GM12878 (cell line): Measurements from ENCODE around the gene LRRK1. TPM values are rescaled to one million over a fixed set of nuclear protein-coding genes. Genes with fewer than 3 reads are reported as not detected.

Source experiments
- ATAC-seq: fragments of 200-7000 bp; cut with Tn5 transposase; 3 replicates; pipeline ENCODE4 v1.9.1; 2020; ENCODE audit warnings: mild to moderate bottlenecking, moderate library complexity
- BruUV-seq: library from RNA; stranded (reverse); fragments of 400-500 nt; replicated peaks from 2 replicates; lab custom pipeline; 2021; lab: Mats Ljungman, UMichigan
- CTCF ChIA-PET: fragments of 300-600 bp; sonication (Branson Sonifier 250); formaldehyde crosslinking; extraction: SDS; loops from one replicate; lab custom pipeline; 2021; ENCODE audit warnings: inconsistent platforms; lab: Yijun Ruan, JAX
- POLR2A ChIA-PET: fragments of 350-600 bp; formaldehyde crosslinking; extraction: SDS; loops from one replicate; lab custom pipeline; 2021; ENCODE audit warnings: inconsistent platforms; lab: Charles Lee
- RAD21 ChIA-PET: fragments of 300-600 bp; sonication (Branson Sonifier 250); formaldehyde crosslinking; loops from one replicate; lab custom pipeline; 2023; ENCODE audit warnings: antibody characterized with exemption; ENCODE audit not compliant: unreplicated experiment; lab: Charles Lee
- SMC1A ChIA-PET: fragments of 300-600 bp; sonication (Branson Sonifier 250); formaldehyde crosslinking; loops from one replicate; lab custom pipeline; 2023; ENCODE audit not compliant: unreplicated experiment, uncharacterized antibody; lab: Charles Lee
- DNase-seq: peaks from one replicate; pipeline ENCODE4 v3.0.0-alpha.2; 2011; ENCODE audit warnings: low read depth, low spot score
- FAIRE-seq: peaks from 3 replicates; lab custom pipeline; 2011; peaks lifted over from hg19 to GRCh38; lab: Jason Lieb, UNC
- H2AFZ ChIP-seq: 2 replicates; pipeline ENCODE4 v1.6.0; 2011; ENCODE audit warnings: low read depth, low read length, control low read depth; ENCODE audit not compliant: control insufficient read depth
- H3K27ac ChIP-seq: 2 replicates; pipeline ENCODE4 v1.5.1; 2011; ENCODE audit warnings: control low read depth; ENCODE audit not compliant: control insufficient read depth, insufficient read depth
- H3K27me3 ChIP-seq, 2 experiments: replicated peaks in 1 of 2; 2 replicates each; pipeline versions ENCODE4 v1.6.0 to v1.6.1; 2011; ENCODE audit warnings: low read length in 1 of 2; ENCODE audit not compliant: control insufficient read depth in 2 of 2, insufficient read depth in 2 of 2
- H3K36me3 ChIP-seq, 2 experiments: 2 replicates each; pipeline ENCODE4 v1.5.1; 2011; ENCODE audit warnings: low read length in 1 of 2; ENCODE audit not compliant: control insufficient read depth in 2 of 2, insufficient read depth in 2 of 2
- H3K4me1 ChIP-seq: 2 replicates; pipeline ENCODE4 v1.6.1; 2011; ENCODE audit warnings: mild to moderate bottlenecking, low read length, moderate library complexity, mixed read lengths; ENCODE audit not compliant: control insufficient read depth, insufficient read depth
- H3K4me2 ChIP-seq: 2 replicates; pipeline ENCODE4 v1.6.0; 2011; ENCODE audit warnings: control low read depth; ENCODE audit not compliant: control insufficient read depth, insufficient read depth
- H3K4me3 ChIP-seq: fragments of 200-600 bp; sonication (generic); 2 replicates; pipeline ENCODE4 v1.5.1; 2016
- H3K79me2 ChIP-seq: 2 replicates; pipeline ENCODE4 v1.6.0; 2011; ENCODE audit warnings: low read length; ENCODE audit not compliant: control insufficient read depth, insufficient read depth
- H3K9ac ChIP-seq: 2 replicates; pipeline ENCODE4 v1.8.0; 2011; ENCODE audit warnings: low read length, control low read depth, mixed read lengths; ENCODE audit not compliant: control insufficient read depth, insufficient read depth
- H3K9me3 ChIP-seq: replicated peaks from 3 replicates; pipeline ENCODE4 v1.5.1; 2011; ENCODE audit warnings: mild to moderate bottlenecking, low read length; ENCODE audit not compliant: control insufficient read depth, insufficient read depth
- H4K20me1 ChIP-seq: 2 replicates; pipeline ENCODE4 v1.6.0; 2011; ENCODE audit not compliant: control insufficient read depth, insufficient read depth
- BRCA1 ChIP-seq: IDR thresholded peaks from 2 replicates; pipeline ENCODE4 v1.6.1; 2011; ENCODE audit warnings: low read depth, low read length, improper control_type of control experiment
- CEBPB ChIP-seq, 2 experiments: fragments of 150-350 bp in 1 of 2; IDR thresholded peaks; 2 replicates each; pipeline ENCODE4 v1.6.1; 2012 to 2014; ENCODE audit warnings: low read depth in 2 of 2, low read length in 2 of 2, borderline replicate concordance in 1 of 2, inconsistent platforms in 1 of 2
- CHD2 ChIP-seq: IDR thresholded peaks from 2 replicates; pipeline ENCODE4 v1.6.1; 2011; ENCODE audit warnings: low read depth, low read length, improper control_type of control experiment, borderline replicate concordance
- EED ChIP-seq: sonication (generic); IDR thresholded peaks from 2 replicates; pipeline ENCODE4 v1.6.1; 2016; ENCODE audit warnings: antibody characterized with exemption, low read depth
- GABPA ChIP-seq: IDR thresholded peaks from 2 replicates; pipeline ENCODE4 v1.6.1; 2014; ENCODE audit warnings: antibody characterized with exemption, low read depth, mild to moderate bottlenecking, inconsistent platforms
- HDAC6 ChIP-seq: fragments of 200-600 bp; sonication (generic); IDR thresholded peaks from one replicate; pipeline ENCODE4 v1.8.0; 2017; ENCODE audit warnings: antibody characterized with exemption; ENCODE audit not compliant: unreplicated experiment
- IKZF1 ChIP-seq: fragments of 450-650 bp; conservative IDR thresholded peaks from 2 replicates; pipeline ENCODE4 v1.6.1; 2017; ENCODE audit warnings: antibody characterized with exemption, mild to moderate bottlenecking
- MTA3 ChIP-seq: IDR thresholded peaks from 2 replicates; pipeline ENCODE4 v1.6.1; 2012; ENCODE audit warnings: low read length, inconsistent platforms, borderline replicate concordance
- MYC ChIP-seq: IDR thresholded peaks from 2 replicates; pipeline ENCODE4 v1.6.1; 2011; ENCODE audit warnings: mild to moderate bottlenecking, low read length, moderate library complexity, inconsistent platforms; ENCODE audit not compliant: insufficient read depth, insufficient replicate concordance, insufficient read length, severe bottlenecking
- NR2C1 ChIP-seq: fragments of 450-650 bp; IDR thresholded peaks from 2 replicates; pipeline ENCODE4 v1.6.1; 2017; ENCODE audit warnings: antibody characterized with exemption, mild to moderate bottlenecking, moderate library complexity
- POLR2A ChIP-seq: IDR thresholded peaks from 2 replicates; pipeline ENCODE4 v1.6.1; 2011; ENCODE audit warnings: low read depth, mild to moderate bottlenecking, low read length
- RB1 ChIP-seq: fragments of 450-650 bp; formaldehyde crosslinking; IDR thresholded peaks from 2 replicates; pipeline ENCODE4 v1.6.1; 2017; ENCODE audit warnings: mild to moderate bottlenecking, borderline replicate concordance
- RELA ChIP-seq: fragments of 450-650 bp; IDR thresholded peaks from 2 replicates; pipeline ENCODE4 v1.8.0; 2014; ENCODE audit warnings: borderline replicate concordance; ENCODE audit not compliant: partially characterized antibody
- SRF ChIP-seq, 2 experiments: IDR thresholded peaks; 2 replicates each; pipeline ENCODE4 v1.6.1; 2011; ENCODE audit warnings: low read depth in 2 of 2, low read length in 2 of 2, mild to moderate bottlenecking in 1 of 2, moderate library complexity in 1 of 2
- STAT1 ChIP-seq: fragments of 450-650 bp; conservative IDR thresholded peaks from 2 replicates; pipeline ENCODE4 v1.6.1; 2014; ENCODE audit warnings: antibody characterized with exemption, mild to moderate bottlenecking
- WGBS: methylation state at CpG from one replicate; pipeline ENCODE4 v1.1.6; 2016; ENCODE audit warnings: low lambda C conversion rate; ENCODE audit not compliant: insufficient replicate concordance, insufficient coverage; ENCODE audit errors: missing lambda C conversion rate; 5-methylcytosine and 5-hydroxymethylcytosine counted together
- in situ Hi-C: fragments of 300-500 bp; cut with MboI; formaldehyde crosslinking; loops from 9 replicates; pipeline ENCODE4 v1.14.3; 2018; ENCODE audit warnings: mixed read lengths
- intact Hi-C: fragments of 100-400 bp; cut with micrococcal nuclease; formaldehyde crosslinking; loops from one replicate; pipeline ENCODE4 v1.14.2; 2022; ENCODE audit not compliant: unreplicated experiment
- polyA plus RNA-seq, 11 experiments: library from polyadenylated mRNA; depleted of rRNA in 4 of 11; unstranded in 6 of 11; stranded (reverse) in 5 of 11; fragments of >200 nt; fragmentation: Nextera tagmentation in 4 of 11; fragmentation: Illumina TruSeq in 1 of 11; extraction: Ambion mirVana in 4 of 11; extraction: Trizol in 1 of 11; gene quantifications; 1 replicate in 1 of 11; 2 replicates in 10 of 11; pipeline versions ENCODE4 v1.2.1 to v1.2.3, GENCODE V29; 2011 to 2016; ENCODE audit warnings: inconsistent platforms in 2 of 11, missing spikeins in 2 of 11, low read depth in 1 of 11
- total RNA-seq, 4 experiments: library from RNA; depleted of rRNA in 3 of 4; stranded (reverse); fragments of >200 nt in 3 of 4; fragmentation: Illumina TruSeq in 1 of 4; extraction: Trizol in 1 of 4; gene quantifications; 2 replicates each; pipeline versions ENCODE4 v1.2.1 to v1.2.3, GENCODE V29; 2013 to 2021
- TF ChIP-seq, protein P1 (sequence below): fragments of 450-650 bp; IDR thresholded peaks from 2 replicates; pipeline ENCODE4 v1.6.1; 2017; ENCODE audit warnings: mild to moderate bottlenecking
- TF ChIP-seq, protein P2 (sequence below): fragments of 450-650 bp; IDR thresholded peaks from 2 replicates; pipeline ENCODE4 v1.6.1; 2014; ENCODE audit warnings: mild to moderate bottlenecking
- TF ChIP-seq, protein P3 (sequence below): fragments of 450-650 bp; IDR thresholded peaks from 2 replicates; pipeline ENCODE4 v1.6.1; 2017; ENCODE audit warnings: borderline replicate concordance

LRRK1 gene
- total and polyA plus RNA-seq, 10 of the 15 experiments (the other 5 are each of a cell fraction or from before 2014, with no cell fraction given): 2.2 to 58.3 (median 17.9) TPM

DNA sequence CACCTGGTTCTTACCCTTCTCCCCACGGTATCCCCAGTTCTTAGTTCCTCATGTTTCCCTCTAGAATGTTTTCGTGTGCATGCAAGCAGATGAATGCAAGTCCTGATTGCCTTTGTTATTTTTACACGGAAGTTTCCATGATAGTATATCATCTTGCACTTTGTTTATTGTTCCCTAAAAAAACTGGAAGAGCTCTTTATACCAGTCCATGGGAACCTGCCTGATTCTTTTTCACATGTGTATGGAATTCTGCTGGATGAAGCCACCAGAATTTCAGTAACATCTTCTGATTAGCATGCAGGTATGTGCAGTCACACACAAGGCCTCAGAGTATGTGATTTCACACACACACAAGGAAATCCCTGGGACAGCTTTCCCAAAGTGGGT, 16.0 kb upstream of the LRRK1 start (continued):
- TF ChIP-seq IKZF1: no peak
- TF ChIP-seq, protein P1, sequence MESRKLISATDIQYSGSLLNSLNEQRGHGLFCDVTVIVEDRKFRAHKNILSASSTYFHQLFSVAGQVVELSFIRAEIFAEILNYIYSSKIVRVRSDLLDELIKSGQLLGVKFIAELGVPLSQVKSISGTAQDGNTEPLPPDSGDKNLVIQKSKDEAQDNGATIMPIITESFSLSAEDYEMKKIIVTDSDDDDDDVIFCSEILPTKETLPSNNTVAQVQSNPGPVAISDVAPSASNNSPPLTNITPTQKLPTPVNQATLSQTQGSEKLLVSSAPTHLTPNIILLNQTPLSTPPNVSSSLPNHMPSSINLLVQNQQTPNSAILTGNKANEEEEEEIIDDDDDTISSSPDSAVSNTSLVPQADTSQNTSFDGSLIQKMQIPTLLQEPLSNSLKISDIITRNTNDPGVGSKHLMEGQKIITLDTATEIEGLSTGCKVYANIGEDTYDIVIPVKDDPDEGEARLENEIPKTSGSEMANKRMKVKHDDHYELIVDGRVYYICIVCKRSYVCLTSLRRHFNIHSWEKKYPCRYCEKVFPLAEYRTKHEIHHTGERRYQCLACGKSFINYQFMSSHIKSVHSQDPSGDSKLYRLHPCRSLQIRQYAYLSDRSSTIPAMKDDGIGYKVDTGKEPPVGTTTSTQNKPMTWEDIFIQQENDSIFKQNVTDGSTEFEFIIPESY: no peak

DNA sequence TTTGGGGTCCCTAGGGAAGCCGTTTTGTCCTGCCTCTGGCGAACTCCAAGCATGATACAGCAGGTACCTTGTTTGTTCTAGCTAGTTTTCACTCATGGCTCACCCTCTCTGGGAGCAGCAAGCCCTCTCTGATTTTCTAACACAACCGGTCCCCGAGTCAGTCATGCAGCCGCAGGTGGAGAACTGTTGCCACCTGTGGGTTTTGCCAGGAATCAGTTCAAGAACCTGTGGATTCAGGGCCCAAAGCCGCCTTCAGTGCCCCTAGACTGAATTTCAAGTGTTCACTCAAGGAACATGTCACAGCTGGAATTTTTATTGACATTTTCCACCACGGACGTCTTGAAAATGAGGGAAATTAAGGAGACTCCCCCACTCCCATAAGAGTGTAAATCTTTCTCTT, 13.3 kb upstream of the LRRK1 start:
- Histone ChIP-seq H4K20me1 (no peaks in the 10 kb centered on the region; the same call in 1 of the 2 replicates), H3K4me3 (no peak overlapping the region), H3K9ac (no peak overlapping the region), H3K4me2 (no peak overlapping the region), H3K27me3 (peaks cover 1 to 5% of the 10 kb centered on the region in 2 experiments; a peak in 1 of 4 replicates), H3K9me3 (no peaks in the 10 kb centered on the region), H3K27ac (no peak overlapping the region), H3K36me3 (no peaks in the 10 kb centered on the region), H3K79me2 (no peaks in the 10 kb centered on the region), H2AFZ (no peak overlapping the region), H3K4me1 (no peaks in the 10 kb centered on the region)
- WGBS: 53% methylated on average over 8 of the region's 8 CpGs
- POLR2A ChIA-PET: no interaction called here
- CTCF ChIA-PET: interaction anchor here (1.2 to 2.7 kb wide), 2 partner anchors 11 to 101 kb away, joined by 3 to 13 read pairs; no protein-coding TSS in a partner anchor
- ATAC-seq: no peak
- SMC1A ChIA-PET: interaction anchor here (1.9 kb wide), 1 partner anchor 102 kb away, joined by 5 read pairs; no protein-coding TSS in a partner anchor
- FAIRE-seq: no peak
- in situ Hi-C loops: no loop called here
- RAD21 ChIA-PET: interaction anchor here (1.1 kb wide), 1 partner anchor 110 kb away, joined by 3 read pairs; no protein-coding TSS in a partner anchor
- intact Hi-C loops: no loop called here
- no TSS peak for BruUV-seq
- no peak for DNase-seq
- no peak for TF ChIP-seq IKZF1
- TF ChIP-seq SRF (IDR thresholded peaks at IDR 0.05; ENCODE audit: low read depth in 2 of 2, low read length in 2 of 2): no peak
- no peak for TF ChIP-seq MYC
- no peak for TF ChIP-seq HDAC6
- TF ChIP-seq STAT1: no peak
- TF ChIP-seq RB1: no peak
- no peak for TF ChIP-seq POLR2A
- TF ChIP-seq, protein P2, sequence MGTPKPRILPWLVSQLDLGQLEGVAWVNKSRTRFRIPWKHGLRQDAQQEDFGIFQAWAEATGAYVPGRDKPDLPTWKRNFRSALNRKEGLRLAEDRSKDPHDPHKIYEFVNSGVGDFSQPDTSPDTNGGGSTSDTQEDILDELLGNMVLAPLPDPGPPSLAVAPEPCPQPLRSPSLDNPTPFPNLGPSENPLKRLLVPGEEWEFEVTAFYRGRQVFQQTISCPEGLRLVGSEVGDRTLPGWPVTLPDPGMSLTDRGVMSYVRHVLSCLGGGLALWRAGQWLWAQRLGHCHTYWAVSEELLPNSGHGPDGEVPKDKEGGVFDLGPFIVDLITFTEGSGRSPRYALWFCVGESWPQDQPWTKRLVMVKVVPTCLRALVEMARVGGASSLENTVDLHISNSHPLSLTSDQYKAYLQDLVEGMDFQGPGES: no peak
- TF ChIP-seq, protein P3, sequence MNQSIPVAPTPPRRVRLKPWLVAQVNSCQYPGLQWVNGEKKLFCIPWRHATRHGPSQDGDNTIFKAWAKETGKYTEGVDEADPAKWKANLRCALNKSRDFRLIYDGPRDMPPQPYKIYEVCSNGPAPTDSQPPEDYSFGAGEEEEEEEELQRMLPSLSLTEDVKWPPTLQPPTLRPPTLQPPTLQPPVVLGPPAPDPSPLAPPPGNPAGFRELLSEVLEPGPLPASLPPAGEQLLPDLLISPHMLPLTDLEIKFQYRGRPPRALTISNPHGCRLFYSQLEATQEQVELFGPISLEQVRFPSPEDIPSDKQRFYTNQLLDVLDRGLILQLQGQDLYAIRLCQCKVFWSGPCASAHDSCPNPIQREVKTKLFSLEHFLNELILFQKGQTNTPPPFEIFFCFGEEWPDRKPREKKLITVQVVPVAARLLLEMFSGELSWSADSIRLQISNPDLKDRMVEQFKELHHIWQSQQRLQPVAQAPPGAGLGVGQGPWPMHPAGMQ: no peak
- no peak for TF ChIP-seq GABPA
- TF ChIP-seq NR2C1: no peak
- TF ChIP-seq EED: no peak
- TF ChIP-seq CHD2: no peak
- no peak for TF ChIP-seq MTA3
- TF ChIP-seq CEBPB (IDR thresholded peaks at IDR 0.05; ENCODE audit: borderline replicate concordance in 1 of 2, low read depth in 2 of 2, low read length in 2 of 2): no peak
- TF ChIP-seq BRCA1: no peak
- no peak for TF ChIP-seq RELA
